Sigmoid colon (tissue), 7 donors: Measurements from ENCODE around the gene PPM1L. TPM values are rescaled to one million over a fixed set of nuclear protein-coding genes. Genes with fewer than 3 reads are reported as not detected.
"Not testable (repeated sequence)": the region's sequence is repeated elsewhere in the genome, so short reads cannot be mapped to it uniquely, and the experiment has no call there.

Source experiments
- DNase-seq: peaks from one replicate; pipeline ENCODE4 v3.0.0-alpha.2; 2019
- H3K27ac ChIP-seq, 4 donors: fragments of 200-600 bp; sonication (generic); one replicate each; pipeline ENCODE4 v1.5.1; 2016 to 2019; ENCODE audit warnings: mild to moderate bottlenecking in 1 of 4
- H3K27me3 ChIP-seq, 3 donors: fragments of 200-600 bp; sonication (generic); one replicate each; pipeline ENCODE4 v1.5.1; 2019; ENCODE audit warnings: mild to moderate bottlenecking in 1 of 3
- H3K36me3 ChIP-seq, 4 donors: fragments of 200-600 bp; sonication (generic); one replicate each; pipeline ENCODE4 v1.5.1; 2016 to 2019
- H3K4me1 ChIP-seq, 4 donors: fragments of 200-600 bp; sonication (generic); one replicate each; pipeline ENCODE4 v1.5.1; 2017 to 2019
- H3K4me3 ChIP-seq, 4 donors: fragments of 200-600 bp; sonication (generic); one replicate each; pipeline ENCODE4 v1.5.1; 2017 to 2019; ENCODE audit warnings: mild to moderate bottlenecking in 2 of 4, moderate library complexity in 1 of 4
- H3K9me3 ChIP-seq, 4 donors: fragments of 200-600 bp in 3 of 4; sonication (generic) in 3 of 4; one replicate each; pipeline versions ENCODE4 v1.5.1 to v1.6.1; 2013 to 2019
- CTCF ChIP-seq, 4 experiments: fragments of 450-650 bp in 3 of 4; fragments of 200-600 bp in 1 of 4; IDR thresholded peaks; one replicate each; pipeline ENCODE4 v1.5.1; 2016 to 2019; ENCODE audit warnings: antibody characterized with exemption in 4 of 4, mild to moderate bottlenecking in 3 of 4, moderate library complexity in 2 of 4
- EP300 ChIP-seq, 4 donors: sonication (generic); formaldehyde crosslinking; IDR thresholded peaks; one replicate each; pipeline ENCODE4 v1.6.1; 2017; ENCODE audit warnings: antibody characterized with exemption in 4 of 4
- POLR2A ChIP-seq, 2 donors: fragments of 450-650 bp; IDR thresholded peaks; one replicate each; pipeline ENCODE4 v1.6.1; 2016; ENCODE audit warnings: antibody characterized with exemption in 2 of 2, mild to moderate bottlenecking in 2 of 2, moderate library complexity in 2 of 2
- POLR2AphosphoS5 ChIP-seq, 4 donors: sonication (generic); formaldehyde crosslinking; IDR thresholded peaks; one replicate each; pipeline ENCODE4 v1.6.1; 2017; ENCODE audit warnings: antibody characterized with exemption in 4 of 4
- whole genome bisulfite sequencing, 2 donors: extraction: QIAGEN DNeasy Blood & Tissue Kit; methylation state at CpG; one replicate each; pipeline ENCODE4 v1.1.7; 2013; 5-methylcytosine and 5-hydroxymethylcytosine counted together
- intact Hi-C: fragments of 100-400 bp; cut with DNase I; formaldehyde crosslinking; loops from one replicate; pipeline ENCODE4 v1.15.1; 2023
- polyA plus RNA-seq, 3 donors: library from polyadenylated mRNA; stranded (reverse); fragments of 200-250 nt; gene quantifications; one replicate each; pipeline ENCODE4 v1.2.3, GENCODE V29; 2013
- total RNA-seq, 4 donors: library from RNA; depleted of rRNA; stranded (reverse); fragments of >200 nt; gene quantifications; one replicate each; pipeline ENCODE4 v1.1.0, GENCODE V29; 2016
- donor health status: healthy with polysubstance abuse.
- donor health status: Bipolar disorder and iron deficiency.
- donor health status: healthy.

PPM1L gene
- total RNA-seq = 10 to 100 TPM; 33.2 to 50.2 (median 35.7) TPM
- polyA plus RNA-seq = 1 to 10 TPM; 1.2 to 4.3 (median 1.4) TPM

DNA sequence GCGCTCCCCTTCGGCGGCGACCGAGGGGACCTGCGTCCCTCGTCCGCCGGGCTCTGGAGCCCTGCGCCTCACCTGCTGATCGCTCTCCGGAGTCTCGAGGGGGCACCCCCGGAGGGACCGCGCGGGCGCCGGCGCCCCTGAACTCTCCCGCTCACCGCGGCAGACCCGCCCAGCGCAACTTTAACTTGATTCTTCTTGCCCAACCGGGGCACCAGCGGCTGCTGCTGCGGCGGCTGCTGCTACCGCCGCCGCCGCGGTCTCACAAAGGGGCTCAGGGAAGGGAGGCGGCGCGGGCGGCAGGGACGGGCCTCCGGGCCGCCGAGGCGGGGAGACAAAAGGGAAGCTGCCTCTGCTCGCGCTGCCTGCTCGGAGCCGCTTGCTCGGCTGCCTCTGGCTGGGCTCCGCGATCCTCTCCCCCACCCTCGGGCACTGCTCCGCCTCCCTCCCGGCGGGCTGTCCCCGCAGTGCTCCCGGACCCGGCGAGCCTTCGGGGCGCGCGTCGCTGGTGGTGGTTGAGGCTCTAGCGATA lies at the start of gene PPM1L:
PPM1L (plus strand) TSS at position 456 of the 529 bp plus-strand sequence.
- peak within 1 kb of the TSS; percentile 68 to 89 (median 79) for H3K4me3 ChIP-seq
- H3K36me3 ChIP-seq = no peaks in the 10 kb centered on the region
- DNase-seq = peak; percentile 80
- intact Hi-C loops = loop anchor here (2.0 kb wide), 3 partner anchors 45 to 189 kb away; no protein-coding TSS in a partner anchor
- H3K9me3 ChIP-seq = no peaks in the 10 kb centered on the region
- H3K27ac ChIP-seq = peak within 1 kb of the TSS; percentile 92 to 96 (median 94)
- TF ChIP-seq CTCF (IDR thresholded peaks at IDR 0.05) (no peak), EP300 (IDR thresholded peaks at IDR 0.05) (no peak), POLR2AphosphoS5 (IDR thresholded peaks at IDR 0.05) (no peak), POLR2A (IDR thresholded peaks at IDR 0.05) (no peak)
- peaks cover 0 to 47% (median 32%) of the 10 kb centered on the region in 4 donors for H3K4me1 ChIP-seq
- 0% methylated on average over 64 of the region's 64 CpGs for WGBS, 2 donors
- no peaks in the 10 kb centered on the region for H3K27me3 ChIP-seq

DNA sequence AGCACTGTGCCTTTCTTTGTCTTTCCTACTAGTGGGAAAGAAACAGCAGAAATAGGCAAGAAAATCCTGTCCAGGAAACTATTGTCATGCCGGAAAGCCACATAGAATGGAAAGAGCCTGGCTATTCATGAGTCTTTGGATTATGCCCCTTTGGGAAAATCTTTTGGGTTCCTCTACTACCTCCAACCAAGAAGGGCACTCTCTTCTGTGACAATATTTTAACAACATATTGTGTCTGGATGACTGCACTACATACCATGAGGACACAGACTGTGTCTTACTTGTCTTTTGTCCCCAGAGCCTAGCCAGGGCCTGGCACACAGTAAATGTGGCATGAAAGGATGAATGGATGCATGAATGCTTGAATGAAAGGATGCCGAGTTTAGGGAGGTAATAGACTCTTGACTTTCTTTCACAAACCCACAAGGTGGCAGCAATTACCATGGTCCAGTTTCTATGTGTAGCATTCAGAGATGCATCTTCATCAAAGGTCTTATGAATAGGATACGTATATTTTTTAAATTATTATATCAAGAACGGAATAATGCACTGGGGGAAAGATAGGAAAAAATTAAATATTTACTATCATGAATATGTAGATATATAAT lies 48.7 kb upstream of the PPM1L start:
- no peak for DNase-seq
- Histone ChIP-seq H3K27me3 (no peaks in the 10 kb centered on the region), H3K4me3 (no peak overlapping the region), H3K4me1 (no peaks in the 10 kb centered on the region), H3K36me3 (no peaks in the 10 kb centered on the region), H3K27ac (no peak overlapping the region), H3K9me3 (no peaks in the 10 kb centered on the region)
- intact Hi-C loops = loop anchor here (1.0 to 10.0 kb wide), 3 partner anchors 235 to 715 kb away; no protein-coding TSS in a partner anchor
- 25 to 36% methylated on average over 4 of the region's 4 CpGs for WGBS, 2 donors
- TF ChIP-seq POLR2AphosphoS5 (IDR thresholded peaks at IDR 0.05) = no peak
- peak; percentile 41 to 70 (median 56) for TF ChIP-seq CTCF (IDR thresholded peaks at IDR 0.05)

GRCh38 chr3:160709477-160710182 lies 46.4 kb upstream of the PPM1L start:
- 70 to 93% methylated on average over 3 of the region's 3 CpGs for WGBS, 2 donors
- intact Hi-C loops = loop anchor here (5.0 to 10.0 kb wide), 2 partner anchors 505 to 713 kb away; no protein-coding TSS in a partner anchor

DNA sequence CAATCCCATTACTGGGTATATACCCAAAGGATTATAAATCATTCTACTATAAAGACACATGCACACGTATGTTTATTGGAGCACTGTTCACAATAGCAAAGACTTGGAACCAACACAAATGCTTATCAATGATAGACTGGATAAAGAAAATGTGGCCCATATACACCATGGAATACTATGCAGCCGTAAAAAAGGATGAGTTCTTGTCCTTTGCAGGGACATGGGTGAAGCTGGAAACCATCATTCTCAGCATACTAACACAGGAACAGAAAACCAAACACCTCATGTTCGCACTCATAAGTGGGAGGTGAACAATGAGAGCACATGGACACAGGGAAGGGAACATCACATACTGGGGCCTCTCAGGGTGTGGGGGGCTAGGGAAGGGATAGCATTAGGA lies 42.9 kb upstream of the PPM1L start:
- DNase-seq, H3K27me3 ChIP-seq, intact Hi-C loops, H3K9me3 ChIP-seq, H3K27ac ChIP-seq, H3K4me3 ChIP-seq, H3K36me3 ChIP-seq, H3K4me1 ChIP-seq: not testable (repeated sequence)
- WGBS, 2 donors = 87 to 94% methylated on average over 3 of the region's 3 CpGs

More at GRCh38 chr3:160709477-160710182, 46.4 kb upstream of the PPM1L start:
- H3K4me3 ChIP-seq = no peak overlapping the region
- H3K27me3 ChIP-seq = no peaks in the 10 kb centered on the region
- no peak for DNase-seq
- TF ChIP-seq CTCF (IDR thresholded peaks at IDR 0.05) = no peak
- TF ChIP-seq POLR2AphosphoS5 (IDR thresholded peaks at IDR 0.05) = no peak
- TF ChIP-seq POLR2A (IDR thresholded peaks at IDR 0.05) = no peak
- no peak for TF ChIP-seq EP300 (IDR thresholded peaks at IDR 0.05)
- no peaks in the 10 kb centered on the region for H3K36me3 ChIP-seq
- no peaks in the 10 kb centered on the region for H3K9me3 ChIP-seq
- H3K4me1 ChIP-seq = no peaks in the 10 kb centered on the region
- H3K27ac ChIP-seq = no peak overlapping the region

DNA sequence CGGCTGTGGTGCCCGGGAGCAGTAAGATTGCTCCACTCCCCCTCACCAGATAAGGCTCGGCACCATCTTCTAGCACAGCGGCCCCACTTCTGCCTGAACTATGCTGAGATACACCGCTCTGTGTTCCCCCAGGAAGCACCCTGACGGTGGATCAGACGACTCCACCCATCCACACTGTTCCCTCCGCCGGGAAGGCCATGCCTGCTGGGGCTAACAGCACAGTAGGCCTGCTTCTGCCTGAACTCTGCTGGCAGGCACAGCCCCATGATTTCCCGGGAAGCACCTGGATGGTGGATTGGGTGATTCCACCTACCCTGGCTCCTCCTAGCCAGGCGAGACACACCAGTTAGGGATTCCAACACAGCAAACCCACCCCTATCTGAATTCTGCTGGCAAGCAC lies 36.3 kb upstream of the PPM1L start:
- 92 to 95% methylated on average over 11 of the region's 11 CpGs for WGBS, 2 donors
- H3K36me3 ChIP-seq = no peaks in the 10 kb centered on the region
- no peak overlapping the region for H3K4me3 ChIP-seq
- no peak for TF ChIP-seq CTCF (IDR thresholded peaks at IDR 0.05)
- TF ChIP-seq POLR2A (IDR thresholded peaks at IDR 0.05) = no peak
- TF ChIP-seq POLR2AphosphoS5 (IDR thresholded peaks at IDR 0.05) = no peak
- no peak for TF ChIP-seq EP300 (IDR thresholded peaks at IDR 0.05)
- no peaks in the 10 kb centered on the region for H3K9me3 ChIP-seq
- no peaks in the 10 kb centered on the region for H3K4me1 ChIP-seq
- no peak for DNase-seq
- intact Hi-C loops = no loop called here
- H3K27ac ChIP-seq = no peak overlapping the region
- H3K27me3 ChIP-seq = no peaks in the 10 kb centered on the region
